CD4-positive, alpha-beta T cell (primary cell): ENCODE data around the gene KCNAB2. TPM values are rescaled to one million over a fixed set of nuclear protein-coding genes. Genes with fewer than 3 reads are reported as not detected.

Source experiments
- ATAC-seq: fragments of 200-7000 bp; cut with Tn5 transposase; one replicate; pipeline ENCODE4 v1.10.0; 2022; ENCODE audit warnings: mild to moderate bottlenecking; ENCODE audit not compliant: poor library complexity
- CTCF ChIA-PET: fragments of 350-600 bp; sonication (Branson Sonifier 250); formaldehyde crosslinking; loops from one replicate; lab custom pipeline; 2021; ENCODE audit warnings: antibody characterized with exemption, inconsistent platforms; lab: Charles Lee
- POLR2A ChIA-PET: fragments of 350-600 bp; sonication (Branson Sonifier 250); formaldehyde crosslinking; loops from one replicate; lab custom pipeline; 2021; ENCODE audit warnings: antibody characterized with exemption, inconsistent platforms; lab: Charles Lee
- DNase-seq, 14 experiments: peaks; one replicate each; pipeline ENCODE4 v3.0.0-alpha.2; 2013 to 2020; ENCODE audit warnings: mixed read lengths in 2 of 14
- H3K27ac ChIP-seq, 2 donors: one replicate each; pipeline versions ENCODE4 v1.5.1 to v1.7.0; 2013; ENCODE audit warnings: low read length in 2 of 2, low read depth in 1 of 2, mild to moderate bottlenecking in 1 of 2
- H3K27me3 ChIP-seq, 2 experiments: 1 replicate in 1 of 2; 2 replicates in 1 of 2; pipeline versions ENCODE4 v1.6.1 to v1.7.0; 2013; ENCODE audit warnings: low read length in 2 of 2, control low read depth in 1 of 2, mild to moderate bottlenecking in 1 of 2, moderate library complexity in 1 of 2; ENCODE audit not compliant: insufficient read depth in 2 of 2, control insufficient read depth in 1 of 2
- H3K36me3 ChIP-seq: one replicate; pipeline ENCODE4 v1.6.1; 2013; ENCODE audit warnings: low read length, control low read depth; ENCODE audit not compliant: insufficient read depth
- H3K4me1 ChIP-seq: one replicate; pipeline ENCODE4 v1.6.1; 2013; ENCODE audit warnings: low read length, control low read depth; ENCODE audit not compliant: insufficient read depth
- H3K4me3 ChIP-seq: one replicate; pipeline ENCODE4 v1.5.1; 2013; ENCODE audit warnings: mild to moderate bottlenecking, low read length, moderate library complexity
- H3K9me3 ChIP-seq, 2 experiments: 1 replicate in 1 of 2; 2 replicates in 1 of 2; pipeline versions ENCODE4 v1.6.1 to v1.7.0; 2013; ENCODE audit warnings: low read length in 2 of 2, mild to moderate bottlenecking in 2 of 2, control low read depth in 1 of 2, moderate library complexity in 1 of 2; ENCODE audit not compliant: control insufficient read depth in 1 of 2, insufficient read depth in 1 of 2
- H3K27ac Mint-ChIP-seq: one replicate; pipeline ENCODE4 v1.8.0; 2020; ENCODE audit warnings: mixed read lengths
- H3K27me3 Mint-ChIP-seq: one replicate; pipeline ENCODE4 v1.8.0; 2021; ENCODE audit warnings: mixed read lengths
- H3K36me3 Mint-ChIP-seq: one replicate; pipeline ENCODE4 v1.8.0; 2021; ENCODE audit warnings: low read depth, mixed read lengths
- H3K4me1 Mint-ChIP-seq: one replicate; pipeline ENCODE4 v1.8.0; 2021; ENCODE audit warnings: low read depth, mixed read lengths
- H3K4me3 Mint-ChIP-seq: one replicate; pipeline ENCODE4 v1.8.0; 2020; ENCODE audit warnings: mild to moderate bottlenecking, mixed read lengths
- H3K9me3 Mint-ChIP-seq: one replicate; pipeline ENCODE4 v1.8.0; 2020; ENCODE audit warnings: mixed read lengths
- intact Hi-C, 2 experiments: fragments of 100-400 bp; cut with DNase I in 1 of 2; cut with micrococcal nuclease in 1 of 2; formaldehyde crosslinking; loops; one replicate each; pipeline versions ENCODE4 v1.15.1 to v1.9.0; 2023 to 2025; cut with DNase I, micrococcal nuclease
- total RNA-seq, 174 experiments: library from RNA in 2 of 174; stranded (reverse) in 2 of 174; gene quantifications; one replicate each; pipeline ENCODE4 v1.2.3 and lab custom pipeline; 2021 to 2026
- TF ChIP-seq, protein P1 (sequence below): fragments of 200-600 bp; IDR thresholded peaks from one replicate; pipeline ENCODE4 v1.8.0; 2022; ENCODE audit warnings: antibody characterized with exemption, mild to moderate bottlenecking

The KCNAB2 gene
- total RNA-seq, 2 experiments from 2014 or later, result 147 to 155 TPM

GRCh38 chr1:6104631-6105030 lies 58.9 kb downstream of the KCNAB2 start:
- POLR2A ChIA-PET, result no interaction called here
- Histone ChIP-seq H3K4me1 (no peaks in the 10 kb centered on the region), H3K9me3 (peaks cover 0 to 11% of the 10 kb centered on the region in 2 experiments), H3K27ac (no peak overlapping the region), H3K4me3 (no peak overlapping the region), H3K36me3 (no peaks in the 10 kb centered on the region), H3K27me3 (no peaks in the 10 kb centered on the region)
- ATAC-seq (no peak), DNase-seq (no peak)
- Mint-ChIP-seq H3K27ac (no peak overlapping the region), H3K4me3 (no peak overlapping the region), H3K36me3 (no peaks in the 10 kb centered on the region), H3K9me3 (no peaks in the 10 kb centered on the region), H3K4me1 (no peaks in the 10 kb centered on the region), H3K27me3 (peaks cover 6% of the 10 kb centered on the region)
- CTCF ChIA-PET, result no interaction called here
- TF ChIP-seq, protein P1, sequence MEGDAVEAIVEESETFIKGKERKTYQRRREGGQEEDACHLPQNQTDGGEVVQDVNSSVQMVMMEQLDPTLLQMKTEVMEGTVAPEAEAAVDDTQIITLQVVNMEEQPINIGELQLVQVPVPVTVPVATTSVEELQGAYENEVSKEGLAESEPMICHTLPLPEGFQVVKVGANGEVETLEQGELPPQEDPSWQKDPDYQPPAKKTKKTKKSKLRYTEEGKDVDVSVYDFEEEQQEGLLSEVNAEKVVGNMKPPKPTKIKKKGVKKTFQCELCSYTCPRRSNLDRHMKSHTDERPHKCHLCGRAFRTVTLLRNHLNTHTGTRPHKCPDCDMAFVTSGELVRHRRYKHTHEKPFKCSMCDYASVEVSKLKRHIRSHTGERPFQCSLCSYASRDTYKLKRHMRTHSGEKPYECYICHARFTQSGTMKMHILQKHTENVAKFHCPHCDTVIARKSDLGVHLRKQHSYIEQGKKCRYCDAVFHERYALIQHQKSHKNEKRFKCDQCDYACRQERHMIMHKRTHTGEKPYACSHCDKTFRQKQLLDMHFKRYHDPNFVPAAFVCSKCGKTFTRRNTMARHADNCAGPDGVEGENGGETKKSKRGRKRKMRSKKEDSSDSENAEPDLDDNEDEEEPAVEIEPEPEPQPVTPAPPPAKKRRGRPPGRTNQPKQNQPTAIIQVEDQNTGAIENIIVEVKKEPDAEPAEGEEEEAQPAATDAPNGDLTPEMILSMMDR, result no peak
- intact Hi-C loops, result loop anchor here in 1 of 2 experiments (5.0 kb wide), 1 partner anchor 143 kb away; no protein-coding TSS in a partner anchor

- intact Hi-C loops, result loop anchor here in 1 of 2 experiments (5.0 kb wide), 1 partner anchor 142 kb away; no protein-coding TSS in a partner anchor
- H3K9me3 Mint-ChIP-seq, result no peaks in the 10 kb centered on the region
- H3K27ac ChIP-seq, result no peak overlapping the region
- H3K27me3 ChIP-seq, result no peaks in the 10 kb centered on the region
- H3K4me3 ChIP-seq, result no peak overlapping the region
- no peak overlapping the region for H3K4me3 Mint-ChIP-seq
- ATAC-seq, result no peak
- H3K4me1 Mint-ChIP-seq, result no peaks in the 10 kb centered on the region
- DNase-seq, result no peak
- no peaks in the 10 kb centered on the region for H3K36me3 Mint-ChIP-seq
- H3K9me3 ChIP-seq, result peaks cover 0 to 11% of the 10 kb centered on the region in 2 experiments
- H3K27me3 Mint-ChIP-seq, result peaks cover 6% of the 10 kb centered on the region
- H3K4me1 ChIP-seq, result no peaks in the 10 kb centered on the region
- H3K36me3 ChIP-seq, result no peaks in the 10 kb centered on the region
- H3K27ac Mint-ChIP-seq, result no peak overlapping the region
- POLR2A ChIA-PET, result no interaction called here
- CTCF ChIA-PET, result no interaction called here
- TF ChIP-seq, protein P1, result no peak
These were observed 59.6 kb downstream of the KCNAB2 start for GRCh38 chr1:6105218-6105679.

DNA sequence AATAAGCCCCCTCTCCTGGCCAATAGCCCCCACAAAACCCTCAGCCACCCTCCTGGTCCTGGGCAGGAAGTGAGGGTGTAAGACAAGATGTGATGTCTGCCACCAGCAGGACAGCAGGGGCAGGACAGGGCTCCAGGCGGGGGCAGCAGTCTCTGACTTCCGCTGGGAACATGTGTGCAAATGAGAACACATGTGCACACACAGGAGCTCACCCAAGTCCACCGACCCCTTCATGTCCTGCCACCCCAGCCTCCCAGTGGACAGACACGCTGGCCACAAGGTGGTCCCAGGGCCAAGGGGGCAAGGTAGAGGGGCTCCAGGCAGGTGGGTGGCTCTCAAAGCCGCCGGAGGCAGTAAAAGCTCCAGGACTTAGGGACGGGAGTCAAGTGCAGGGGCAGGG lies 60.1 kb downstream of the KCNAB2 start:
- H3K36me3 ChIP-seq, result no peaks in the 10 kb centered on the region
- peaks cover 0 to 11% of the 10 kb centered on the region in 2 experiments for H3K9me3 ChIP-seq
- intact Hi-C loops, result loop anchor here in 1 of 2 experiments (5.0 kb wide), 1 partner anchor 142 kb away; no protein-coding TSS in a partner anchor
- H3K36me3 Mint-ChIP-seq, result no peaks in the 10 kb centered on the region
- no peak for DNase-seq
- H3K9me3 Mint-ChIP-seq, result no peaks in the 10 kb centered on the region
- H3K27me3 ChIP-seq, result no peaks in the 10 kb centered on the region
- no peak overlapping the region for H3K4me3 ChIP-seq
- CTCF ChIA-PET, result no interaction called here
- no peaks in the 10 kb centered on the region for H3K4me1 Mint-ChIP-seq
- no peak overlapping the region for H3K27ac Mint-ChIP-seq
- H3K4me3 Mint-ChIP-seq, result no peak overlapping the region
- H3K4me1 ChIP-seq, result no peaks in the 10 kb centered on the region
- ATAC-seq, result no peak
- POLR2A ChIA-PET, result no interaction called here
- peaks cover 6% of the 10 kb centered on the region for H3K27me3 Mint-ChIP-seq
- H3K27ac ChIP-seq, result no peak overlapping the region
- TF ChIP-seq, protein P1, result no peak
